K562 (cell line): Measurements from ENCODE around the gene CLCNKB. TPM values are rescaled to one million over a fixed set of nuclear protein-coding genes. Genes with fewer than 3 reads are reported as not detected.

Experiments
- ADNP ChIP-seq: fragments of 200-800 bp; sonication (Bioruptor generic); IDR thresholded peaks from 2 replicates; pipeline ENCODE4 v1.6.1; 2016; ENCODE audit warnings: missing genetic modification characterization, missing compliant biosample characterization
- AFF4 ChIP-seq: sonication (generic); formaldehyde crosslinking; IDR thresholded peaks from 2 replicates; pipeline ENCODE4 v1.8.0; 2023; ENCODE audit warnings: mild to moderate bottlenecking, missing genetic modification reagents
- BCOR ChIP-seq: fragments of 450-650 bp; IDR thresholded peaks from 2 replicates; pipeline ENCODE4 v1.6.1; 2016
- BRF2 ChIP-seq: IDR thresholded peaks from 3 replicates; pipeline ENCODE4 v1.6.1; 2011; ENCODE audit warnings: borderline replicate concordance, mild to moderate bottlenecking; ENCODE audit not compliant: insufficient read length, insufficient read depth
- CCNT2 ChIP-seq: IDR thresholded peaks from 2 replicates; pipeline ENCODE4 v1.6.1; 2011; ENCODE audit warnings: borderline replicate concordance, low read depth, mild to moderate bottlenecking, moderate library complexity, mixed read lengths, low read length; ENCODE audit not compliant: insufficient read length; ENCODE audit errors: extremely low read depth
- CHCHD3 ChIP-seq: fragments of 250-450 bp; sonication (Bioruptor Pico); IDR thresholded peaks from 2 replicates; pipeline ENCODE4 v2.1.2; 2022; ENCODE audit warnings: mild to moderate bottlenecking
- EWSR1 ChIP-seq: fragments of 450-650 bp; IDR thresholded peaks from 2 replicates; pipeline ENCODE4 v1.6.1; 2018; ENCODE audit warnings: borderline replicate concordance, mild to moderate bottlenecking, low read depth, moderate library complexity; ENCODE audit not compliant: partially characterized antibody
- HDAC2 ChIP-seq: fragments of 450-650 bp; IDR thresholded peaks from 2 replicates; pipeline ENCODE4 v1.6.1; 2016; ENCODE audit warnings: mild to moderate bottlenecking
- KDM1A ChIP-seq, 2 experiments: fragments of 450-650 bp; IDR thresholded peaks; 2 replicates each; pipeline ENCODE4 v1.6.1; 2016; ENCODE audit warnings: mild to moderate bottlenecking in 2 of 2
- NFIC ChIP-seq: fragments of 450-650 bp; IDR thresholded peaks from 2 replicates; pipeline ENCODE4 v1.6.1; 2017; ENCODE audit warnings: mild to moderate bottlenecking, inconsistent platforms
- NFIX ChIP-seq: fragments of 250-450 bp; sonication (Bioruptor Pico); IDR thresholded peaks from 2 replicates; pipeline ENCODE4 v1.4.0; 2020; ENCODE audit warnings: low read depth, mild to moderate bottlenecking, moderate library complexity
- PTBP1 ChIP-seq: fragments of 200-400 bp; formaldehyde crosslinking; IDR thresholded peaks from 2 replicates; pipeline ENCODE4 v1.6.1; 2017; ENCODE audit warnings: low read depth, low read length
- RBM25 ChIP-seq: fragments of 200-400 bp; formaldehyde crosslinking; IDR thresholded peaks from 2 replicates; pipeline ENCODE4 v1.6.1; 2018; ENCODE audit warnings: low read length, low read depth, moderate library complexity; ENCODE audit not compliant: severe bottlenecking
- RCOR1 ChIP-seq, 2 experiments: IDR thresholded peaks; 2 replicates each; pipeline ENCODE4 v1.6.1; 2012; ENCODE audit warnings: low read depth in 2 of 2, low read length in 2 of 2, borderline replicate concordance in 1 of 2, improper control_type of control experiment in 1 of 2
- SMAD1 ChIP-seq: fragments of 150-350 bp; IDR thresholded peaks from 2 replicates; pipeline ENCODE4 v1.6.1; 2014; ENCODE audit warnings: low read length, low read depth; ENCODE audit not compliant: partially characterized antibody
- SMARCA5 ChIP-seq: fragments of 450-650 bp; IDR thresholded peaks from 2 replicates; pipeline ENCODE4 v1.6.1; 2016
- TEAD1 ChIP-seq, 2 experiments: fragments of 450-650 bp in 1 of 2; sonication (generic) in 1 of 2; formaldehyde crosslinking; IDR thresholded peaks; 2 replicates each; pipeline versions ENCODE4 v1.4.0 to v1.8.0; 2020 to 2022; ENCODE audit warnings: mild to moderate bottlenecking in 2 of 2, missing genetic modification reagents in 1 of 2
- ZBTB5 ChIP-seq: fragments of 450-650 bp; IDR thresholded peaks from 2 replicates; pipeline ENCODE4 v1.6.1; 2017; ENCODE audit warnings: antibody characterized with exemption
- ZBTB7A ChIP-seq: IDR thresholded peaks from 2 replicates; pipeline ENCODE4 v1.6.1; 2011; ENCODE audit warnings: low read depth, mild to moderate bottlenecking, low read length, moderate library complexity, borderline replicate concordance; ENCODE audit not compliant: control insufficient read depth
- ZNF121 ChIP-seq: sonication (generic); formaldehyde crosslinking; conservative IDR thresholded peaks from 2 replicates; pipeline ENCODE4 v1.8.0; 2022; ENCODE audit warnings: missing genetic modification reagents
- polyA plus RNA-seq, 8 experiments: library from polyadenylated mRNA; depleted of rRNA in 4 of 8; stranded (reverse) in 5 of 8; unstranded in 3 of 8; fragments of >200 nt; fragmentation: Nextera tagmentation in 2 of 8; fragmentation: Illumina TruSeq in 1 of 8; extraction: Ambion mirVana in 2 of 8; extraction: Trizol in 1 of 8; gene quantifications; 2 replicates each; pipeline versions ENCODE4 v1.2.1 to v1.2.3, GENCODE V29; 2011 to 2014; ENCODE audit warnings: inconsistent platforms in 1 of 8, missing spikeins in 1 of 8
- total RNA-seq, 7 experiments: library from RNA; depleted of rRNA in 6 of 7; stranded (reverse); fragments of >200 nt in 6 of 7; fragmentation: Illumina TruSeq in 2 of 7; extraction: Trizol in 2 of 7; gene quantifications; 2 replicates each; pipeline versions ENCODE4 v1.2.1 to v1.2.3, GENCODE V29; 2011 to 2021; ENCODE audit warnings: low replicate concordance in 1 of 7

Gene CLCNKB
- total and polyA plus RNA-seq, 9 of the 15 experiments (the other 6 are each of a cell fraction or from before 2014, with no cell fraction given), result 0.08 to 1.7 (median 0.64) TPM

DNA sequence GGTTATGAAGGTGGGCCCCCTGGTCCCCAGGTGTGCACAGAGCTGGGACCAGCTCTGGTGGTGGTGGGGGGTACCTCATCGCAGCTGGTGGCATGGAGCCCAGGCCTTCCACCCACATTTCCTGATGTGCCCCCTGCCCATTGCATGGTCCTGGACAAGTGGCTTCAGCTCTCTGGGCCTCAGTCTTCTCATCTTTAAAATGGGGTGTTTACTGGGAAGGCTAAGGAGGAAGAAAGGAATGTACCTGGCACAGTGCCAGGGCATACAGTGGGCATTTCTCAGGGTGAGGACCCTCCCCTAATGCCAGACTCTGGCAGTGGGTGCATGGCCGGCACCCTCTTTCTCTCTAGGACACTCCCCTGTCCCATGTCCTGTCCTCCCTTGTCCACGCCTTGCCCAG, 7.5 kb downstream of the CLCNKB start (continued):
- TF ChIP-seq SMAD1, result peak; percentile 85
- TF ChIP-seq AFF4, result no peak
- no peak for TF ChIP-seq ZBTB5
- TF ChIP-seq BCOR, result peak; percentile 92
- 0 out of 2 replicates have a peak, but pooled peaks have one; percentile 5 for TF ChIP-seq ZNF121 (CRISPR knock-in tag)
- TF ChIP-seq KDM1A (IDR thresholded peaks at IDR 0.05), result peak; percentile 71 to 88
- no peak for TF ChIP-seq BRF2
- TF ChIP-seq CCNT2, result no peak
- peak; percentile 90 for TF ChIP-seq NFIX (CRISPR knock-in tag)
- peak; percentile 88 for TF ChIP-seq SMARCA5
- TF ChIP-seq CHCHD3, result no peak
- 0 out of 2 replicates have a peak, but pooled peaks have one; percentile 74 for TF ChIP-seq PTBP1
- peak; percentile 29; the same call in 1 of the 2 replicates for TF ChIP-seq ZBTB7A
- peak in 1 of 2 experiments; percentile 63; a peak in 1 of 4 replicates for TF ChIP-seq RCOR1 (IDR thresholded peaks at IDR 0.05; ENCODE audit: borderline replicate concordance in 1 of 2, low read depth in 2 of 2, low read length in 2 of 2)
- 0 out of 4 replicates have a peak, but pooled peaks of 1 of the 2 experiments have one; percentile 24 for TF ChIP-seq TEAD1 (CRISPR knock-in tag; IDR thresholded peaks at IDR 0.05)
- TF ChIP-seq ADNP (tag), result peak; percentile 77
- TF ChIP-seq HDAC2, result peak; percentile 48; the same call in 1 of the 2 replicates
- TF ChIP-seq NFIC, result peak; percentile 98
- TF ChIP-seq EWSR1, result no peak
- TF ChIP-seq RBM25, result peak; percentile 92
